Measurements from ENCODE around the gene ALDH1B1. TPM values are rescaled to one million over a fixed set of nuclear protein-coding genes. Genes with fewer than 3 reads are reported as not detected.

The ALDH1B1 gene
- total RNA-seq, 1 experiment from 2014 or later = 13.1 TPM

GRCh38 chr9:38390442-38390841 is 2.1 kb upstream of the ALDH1B1 start:
- H3K4me1 ChIP-seq (replicated peaks; ENCODE audit: insufficient read depth) = no peaks in the 10 kb centered on the region
- H3K36me3 ChIP-seq (ENCODE audit: low read depth) = no peaks in the 10 kb centered on the region
- H3K9me3 ChIP-seq (ENCODE audit: insufficient read depth, low read depth) = no peaks in the 10 kb centered on the region
- no peak overlapping the region for H3K4me2 ChIP-seq
- ChIA-PET CTCF (no interaction called here), POLR2A (ENCODE audit: unreplicated experiment) (no interaction called here)
- H3K9me2 ChIP-seq (ENCODE audit: insufficient read depth) = no peaks in the 10 kb centered on the region
- no peak for DNase-seq
- BruUV-seq (replicated peaks) = no TSS peak
- H3K27me3 ChIP-seq (ENCODE audit: insufficient read depth, low read depth) = no peaks in the 10 kb centered on the region
- TF ChIP-seq EZH2 (IDR thresholded peaks at IDR 0.05; ENCODE audit: low read depth) = no peak
- no peak overlapping the region for H2AFZ ChIP-seq
- intact Hi-C loops (cut with micrococcal nuclease; ENCODE audit: unreplicated experiment) = no loop called here
- peaks cover 11% of the 10 kb centered on the region for H3K79me2 ChIP-seq (ENCODE audit: low read depth)
- no peaks in the 10 kb centered on the region for H3F3A ChIP-seq (ENCODE audit: insufficient read depth, low read depth)
- no peak overlapping the region for H3K27ac ChIP-seq
- no peak overlapping the region for H3K4me3 ChIP-seq
- H4K20me1 ChIP-seq (ENCODE audit: insufficient read depth) = no peaks in the 10 kb centered on the region

- Histone ChIP-seq H3K27ac (no peak overlapping the region), H2AFZ (no peak overlapping the region), H3K9me2 (ENCODE audit: insufficient read depth) (no peaks in the 10 kb centered on the region), H3K79me2 (ENCODE audit: low read depth) (peaks cover 11% of the 10 kb centered on the region), H3K4me3 (no peak overlapping the region), H3K27me3 (ENCODE audit: insufficient read depth, low read depth) (no peaks in the 10 kb centered on the region), H3K4me2 (no peak overlapping the region), H3K4me1 (replicated peaks; ENCODE audit: insufficient read depth) (no peaks in the 10 kb centered on the region), H3F3A (ENCODE audit: insufficient read depth, low read depth) (no peaks in the 10 kb centered on the region), H4K20me1 (ENCODE audit: insufficient read depth) (no peaks in the 10 kb centered on the region), H3K36me3 (ENCODE audit: low read depth) (no peaks in the 10 kb centered on the region), H3K9me3 (ENCODE audit: insufficient read depth, low read depth) (no peaks in the 10 kb centered on the region)
- BruUV-seq (replicated peaks) = no TSS peak
- POLR2A ChIA-PET (ENCODE audit: unreplicated experiment) = no interaction called here
- DNase-seq = no peak
- intact Hi-C loops (cut with micrococcal nuclease; ENCODE audit: unreplicated experiment) = no loop called here
- TF ChIP-seq EZH2 (IDR thresholded peaks at IDR 0.05; ENCODE audit: low read depth) (no peak), CTCF (conservative IDR thresholded peaks at IDR 0.05) (no peak)
- CTCF ChIA-PET = no interaction called here
Observed at GRCh38 chr9:38390851-38391250, 1.7 kb upstream of the ALDH1B1 start.

- DNase-seq = no peak
- no peaks in the 10 kb centered on the region for H3K9me3 ChIP-seq (ENCODE audit: insufficient read depth, low read depth)
- H3K4me2 ChIP-seq = peak overlapping the region; percentile 81
- no peaks in the 10 kb centered on the region for H3K36me3 ChIP-seq (ENCODE audit: low read depth)
- H3K79me2 ChIP-seq (ENCODE audit: low read depth) = peaks cover 11% of the 10 kb centered on the region
- H3F3A ChIP-seq (ENCODE audit: insufficient read depth, low read depth) = no peaks in the 10 kb centered on the region
- ChIA-PET POLR2A (ENCODE audit: unreplicated experiment) (no interaction called here), CTCF (no interaction called here)
- no peaks in the 10 kb centered on the region for H3K27me3 ChIP-seq (ENCODE audit: insufficient read depth, low read depth)
- H2AFZ ChIP-seq = peak overlapping the region; percentile 78; the same call in 1 of the 2 replicates
- H4K20me1 ChIP-seq (ENCODE audit: insufficient read depth) = no peaks in the 10 kb centered on the region
- H3K4me3 ChIP-seq = peak overlapping the region; percentile 88; the same call in 1 of the 2 replicates
- TF ChIP-seq EZH2 (IDR thresholded peaks at IDR 0.05; ENCODE audit: low read depth) (no peak), CTCF (conservative IDR thresholded peaks at IDR 0.05) (no peak)
- no peaks in the 10 kb centered on the region for H3K9me2 ChIP-seq (ENCODE audit: insufficient read depth)
- H3K4me1 ChIP-seq (replicated peaks; ENCODE audit: insufficient read depth) = no peaks in the 10 kb centered on the region
- H3K27ac ChIP-seq = no peak overlapping the region
- no TSS peak for BruUV-seq (replicated peaks)
- intact Hi-C loops (cut with micrococcal nuclease; ENCODE audit: unreplicated experiment) = no loop called here
Observed at GRCh38 chr9:38391278-38392118, 1.0 kb upstream of the ALDH1B1 start.
